Body of pancreas (tissue), 4 donors: ENCODE data around the gene COL6A2.

Experiments used
- POLR2A ChIP-seq, 3 donors: fragments of 450-650 bp; IDR thresholded peaks; one replicate each; pipeline ENCODE4 v1.6.1; 2016; ENCODE audit warnings: antibody characterized with exemption in 3 of 3, mild to moderate bottlenecking in 2 of 3
- TF ChIP-seq, protein P1 (sequence below), 7 experiments: fragments of 450-650 bp in 4 of 7; fragments of 200-600 bp in 3 of 7; sonication (generic) in 3 of 7; IDR thresholded peaks; one replicate each; pipeline ENCODE4 v1.5.1; 2016 to 2019; ENCODE audit warnings: antibody characterized with exemption in 7 of 7

GRCh38 chr21:46092026-46092764, 5.7 kb upstream of the COL6A2 start:
- TF ChIP-seq, protein P1, sequence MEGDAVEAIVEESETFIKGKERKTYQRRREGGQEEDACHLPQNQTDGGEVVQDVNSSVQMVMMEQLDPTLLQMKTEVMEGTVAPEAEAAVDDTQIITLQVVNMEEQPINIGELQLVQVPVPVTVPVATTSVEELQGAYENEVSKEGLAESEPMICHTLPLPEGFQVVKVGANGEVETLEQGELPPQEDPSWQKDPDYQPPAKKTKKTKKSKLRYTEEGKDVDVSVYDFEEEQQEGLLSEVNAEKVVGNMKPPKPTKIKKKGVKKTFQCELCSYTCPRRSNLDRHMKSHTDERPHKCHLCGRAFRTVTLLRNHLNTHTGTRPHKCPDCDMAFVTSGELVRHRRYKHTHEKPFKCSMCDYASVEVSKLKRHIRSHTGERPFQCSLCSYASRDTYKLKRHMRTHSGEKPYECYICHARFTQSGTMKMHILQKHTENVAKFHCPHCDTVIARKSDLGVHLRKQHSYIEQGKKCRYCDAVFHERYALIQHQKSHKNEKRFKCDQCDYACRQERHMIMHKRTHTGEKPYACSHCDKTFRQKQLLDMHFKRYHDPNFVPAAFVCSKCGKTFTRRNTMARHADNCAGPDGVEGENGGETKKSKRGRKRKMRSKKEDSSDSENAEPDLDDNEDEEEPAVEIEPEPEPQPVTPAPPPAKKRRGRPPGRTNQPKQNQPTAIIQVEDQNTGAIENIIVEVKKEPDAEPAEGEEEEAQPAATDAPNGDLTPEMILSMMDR (IDR thresholded peaks at IDR 0.05), result no peak
- peak in 1 of 3 donors; percentile 10 for TF ChIP-seq POLR2A (IDR thresholded peaks at IDR 0.05)
